ENCODE measurements around the gene ARHGDIG.

The ARHGDIG gene

DNA sequence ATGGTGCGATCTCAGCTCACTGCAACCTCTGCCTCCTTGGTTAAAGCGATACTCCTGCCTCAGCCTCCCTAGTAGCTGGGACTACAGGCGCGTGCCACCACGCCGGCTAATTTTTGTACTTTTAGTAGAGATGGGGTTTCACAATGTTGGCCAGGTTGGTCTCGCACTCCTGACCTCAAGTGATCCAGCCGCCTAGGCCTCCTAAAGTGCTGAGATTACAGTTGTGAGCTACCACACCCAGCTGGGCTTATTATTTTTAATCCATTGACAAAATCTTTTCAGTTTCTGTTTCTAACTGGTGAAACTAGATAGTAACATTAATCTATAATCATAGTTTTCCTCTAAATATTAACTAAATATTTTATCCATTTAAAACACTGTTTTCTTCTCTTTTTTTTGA, 39.8 kb upstream of the ARHGDIG start:
- no peak for TF ChIP-seq TAF1 (IDR thresholded peaks at IDR 0.05; ENCODE audit: borderline replicate concordance, insufficient read depth, low read length)
- TF ChIP-seq, protein P1, sequence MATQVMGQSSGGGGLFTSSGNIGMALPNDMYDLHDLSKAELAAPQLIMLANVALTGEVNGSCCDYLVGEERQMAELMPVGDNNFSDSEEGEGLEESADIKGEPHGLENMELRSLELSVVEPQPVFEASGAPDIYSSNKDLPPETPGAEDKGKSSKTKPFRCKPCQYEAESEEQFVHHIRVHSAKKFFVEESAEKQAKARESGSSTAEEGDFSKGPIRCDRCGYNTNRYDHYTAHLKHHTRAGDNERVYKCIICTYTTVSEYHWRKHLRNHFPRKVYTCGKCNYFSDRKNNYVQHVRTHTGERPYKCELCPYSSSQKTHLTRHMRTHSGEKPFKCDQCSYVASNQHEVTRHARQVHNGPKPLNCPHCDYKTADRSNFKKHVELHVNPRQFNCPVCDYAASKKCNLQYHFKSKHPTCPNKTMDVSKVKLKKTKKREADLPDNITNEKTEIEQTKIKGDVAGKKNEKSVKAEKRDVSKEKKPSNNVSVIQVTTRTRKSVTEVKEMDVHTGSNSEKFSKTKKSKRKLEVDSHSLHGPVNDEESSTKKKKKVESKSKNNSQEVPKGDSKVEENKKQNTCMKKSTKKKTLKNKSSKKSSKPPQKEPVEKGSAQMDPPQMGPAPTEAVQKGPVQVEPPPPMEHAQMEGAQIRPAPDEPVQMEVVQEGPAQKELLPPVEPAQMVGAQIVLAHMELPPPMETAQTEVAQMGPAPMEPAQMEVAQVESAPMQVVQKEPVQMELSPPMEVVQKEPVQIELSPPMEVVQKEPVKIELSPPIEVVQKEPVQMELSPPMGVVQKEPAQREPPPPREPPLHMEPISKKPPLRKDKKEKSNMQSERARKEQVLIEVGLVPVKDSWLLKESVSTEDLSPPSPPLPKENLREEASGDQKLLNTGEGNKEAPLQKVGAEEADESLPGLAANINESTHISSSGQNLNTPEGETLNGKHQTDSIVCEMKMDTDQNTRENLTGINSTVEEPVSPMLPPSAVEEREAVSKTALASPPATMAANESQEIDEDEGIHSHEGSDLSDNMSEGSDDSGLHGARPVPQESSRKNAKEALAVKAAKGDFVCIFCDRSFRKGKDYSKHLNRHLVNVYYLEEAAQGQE (IDR thresholded peaks at IDR 0.05; ENCODE audit: insufficient read depth in 1 of 2, low read depth in 2 of 2, low read length in 2 of 2): no peak
- TF ChIP-seq POLR2AphosphoS5 (IDR thresholded peaks at IDR 0.05; ENCODE audit: low read depth, low read length): no peak
- TF ChIP-seq FOXP2 (optimal IDR thresholded peaks at IDR 0.05; ENCODE audit: borderline replicate concordance, extremely low read depth, extremely low read length, insufficient read depth): no peak
- no peak for TF ChIP-seq SIN3A (IDR thresholded peaks at IDR 0.05; ENCODE audit: borderline replicate concordance, insufficient read depth, low read length)

DNA sequence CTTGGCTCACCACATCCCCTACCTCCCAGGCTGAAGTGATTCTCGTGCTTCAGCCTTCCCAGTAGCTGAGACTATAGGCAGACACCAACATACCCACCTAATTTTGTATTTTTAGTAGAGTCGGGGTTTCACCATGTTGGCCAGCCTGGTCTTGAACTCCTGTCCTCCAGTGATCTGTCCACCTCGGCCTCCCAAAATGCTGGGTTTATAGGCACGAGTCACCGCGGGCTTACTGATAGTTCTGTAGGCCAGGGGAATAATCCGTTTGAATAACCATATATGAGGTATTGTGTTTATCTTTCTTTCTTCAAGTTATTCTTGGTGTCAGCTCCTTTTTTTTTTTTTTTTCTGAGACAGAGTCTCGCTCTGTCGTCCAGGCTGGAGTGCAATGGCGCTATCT, 38.1 kb upstream of the ARHGDIG start:
- TF ChIP-seq SIN3A (IDR thresholded peaks at IDR 0.05; ENCODE audit: borderline replicate concordance, insufficient read depth, low read length) (no peak), FOXP2 (optimal IDR thresholded peaks at IDR 0.05; ENCODE audit: borderline replicate concordance, extremely low read depth, extremely low read length, insufficient read depth) (no peak), TAF1 (IDR thresholded peaks at IDR 0.05; ENCODE audit: borderline replicate concordance, insufficient read depth, low read length) (no peak), POLR2AphosphoS5 (IDR thresholded peaks at IDR 0.05; ENCODE audit: low read depth, low read length) (no peak)
- TF ChIP-seq, protein P1 (IDR thresholded peaks at IDR 0.05; ENCODE audit: insufficient read depth in 1 of 2, low read depth in 2 of 2, low read length in 2 of 2): no peak

GRCh38 chr16:243348-243747, 37.0 kb upstream of the ARHGDIG start:
- no peak for TF ChIP-seq TAF1 (IDR thresholded peaks at IDR 0.05; ENCODE audit: borderline replicate concordance, insufficient read depth, low read length)
- no peak for TF ChIP-seq POLR2AphosphoS5 (IDR thresholded peaks at IDR 0.05; ENCODE audit: low read depth, low read length)
- TF ChIP-seq FOXP2 (optimal IDR thresholded peaks at IDR 0.05; ENCODE audit: borderline replicate concordance, extremely low read depth, extremely low read length, insufficient read depth): no peak
- TF ChIP-seq, protein P1 (IDR thresholded peaks at IDR 0.05; ENCODE audit: insufficient read depth in 1 of 2, low read depth in 2 of 2, low read length in 2 of 2): no peak
- TF ChIP-seq SIN3A (IDR thresholded peaks at IDR 0.05; ENCODE audit: borderline replicate concordance, insufficient read depth, low read length): no peak

GRCh38 chr16:245105-245504, 35.3 kb upstream of the ARHGDIG start:
- TF ChIP-seq TAF1 (IDR thresholded peaks at IDR 0.05; ENCODE audit: borderline replicate concordance, insufficient read depth, low read length) (no peak), SIN3A (IDR thresholded peaks at IDR 0.05; ENCODE audit: borderline replicate concordance, insufficient read depth, low read length) (no peak), FOXP2 (optimal IDR thresholded peaks at IDR 0.05; ENCODE audit: borderline replicate concordance, extremely low read depth, extremely low read length, insufficient read depth) (no peak), POLR2AphosphoS5 (IDR thresholded peaks at IDR 0.05; ENCODE audit: low read depth, low read length) (no peak)
- TF ChIP-seq, protein P1 (IDR thresholded peaks at IDR 0.05; ENCODE audit: insufficient read depth in 1 of 2, low read depth in 2 of 2, low read length in 2 of 2): no peak

DNA sequence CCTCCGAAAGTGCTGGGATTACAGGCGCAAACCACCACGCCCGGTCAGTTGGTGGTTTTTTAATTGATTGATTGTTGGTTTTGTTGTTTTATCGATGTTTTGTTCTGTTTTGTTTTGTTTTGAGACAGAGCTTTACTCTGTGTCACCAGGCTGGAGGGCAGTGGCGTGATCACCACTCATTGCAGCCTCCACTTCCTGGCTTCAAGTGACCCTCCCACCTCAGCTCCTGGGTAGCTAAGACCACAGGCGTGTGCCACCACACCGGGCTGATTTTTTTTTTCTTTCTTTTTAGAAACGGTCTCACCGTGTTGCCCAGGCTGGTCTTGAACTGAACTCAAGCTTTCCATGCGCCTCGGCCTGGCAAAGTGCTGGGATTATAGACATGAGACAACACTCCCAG, 33.4 kb upstream of the ARHGDIG start:
- TF ChIP-seq POLR2AphosphoS5 (IDR thresholded peaks at IDR 0.05; ENCODE audit: low read depth, low read length) (no peak), FOXP2 (optimal IDR thresholded peaks at IDR 0.05; ENCODE audit: borderline replicate concordance, extremely low read depth, extremely low read length, insufficient read depth) (no peak), SIN3A (IDR thresholded peaks at IDR 0.05; ENCODE audit: borderline replicate concordance, insufficient read depth, low read length) (no peak), TAF1 (IDR thresholded peaks at IDR 0.05; ENCODE audit: borderline replicate concordance, insufficient read depth, low read length) (no peak)
- TF ChIP-seq, protein P1 (IDR thresholded peaks at IDR 0.05; ENCODE audit: insufficient read depth in 1 of 2, low read depth in 2 of 2, low read length in 2 of 2): no peak
